ENCODE measurements around the gene REG4.

- no peak for TF ChIP-seq CTCF (IDR thresholded peaks at IDR 0.05; ENCODE audit: borderline replicate concordance, extremely low read depth, low read length, poor library complexity, severe bottlenecking)
- no peak for TF ChIP-seq EZH2 (IDR thresholded peaks at IDR 0.05; ENCODE audit: borderline replicate concordance, low read depth, low read length, severe bottlenecking)
These were observed 20.6 kb downstream of the REG4 start for GRCh38 chr1:119790451-119791198.

All from DND-41 (cell line).